Measurements from ENCODE around the gene SRSF10.

- TF ChIP-seq CTCF (IDR thresholded peaks at IDR 0.05 in 4 of 5, conservative IDR thresholded peaks at IDR 0.05 in 1 of 5), result no peak
- no peak for TF ChIP-seq POLR2A (IDR thresholded peaks at IDR 0.05)
Observed at GRCh38 chr1:23964790-23965740, 15.1 kb downstream of the SRSF10 start.

Measured in gastrocnemius medialis (tissue), 4 donors.